MM.1S (cell line): Measurements from ENCODE around the gene ATP11C.

Experiments used
- DNase-seq: peaks from one replicate; pipeline ENCODE4 v3.0.0-alpha.2; 2015
- H2AFZ ChIP-seq: fragments of 300-600 bp; sonication (generic); 2 replicates; pipeline ENCODE4 v1.6.0; 2016; ENCODE audit warnings: antibody characterized with exemption, low read length
- H3F3A ChIP-seq: fragments of 300-600 bp; sonication (generic); 2 replicates; pipeline ENCODE4 v1.6.1; 2016; ENCODE audit warnings: mild to moderate bottlenecking, antibody characterized with exemption, low read length, moderate library complexity, mixed read lengths; ENCODE audit not compliant: insufficient read depth
- H3K27ac ChIP-seq: fragments of 300-600 bp; sonication (generic); 2 replicates; pipeline ENCODE4 v1.5.1; 2016; ENCODE audit warnings: mild to moderate bottlenecking, low read length
- H3K27me3 ChIP-seq: fragments of 300-600 bp; sonication (generic); replicated peaks from 2 replicates; pipeline ENCODE4 v1.6.0; 2016; ENCODE audit warnings: low read length; ENCODE audit not compliant: insufficient read depth
- H3K36me3 ChIP-seq: fragments of 300-600 bp; sonication (generic); replicated peaks from 2 replicates; pipeline ENCODE4 v1.6.1; 2016; ENCODE audit warnings: mild to moderate bottlenecking, low read length, mixed read lengths; ENCODE audit not compliant: insufficient read depth
- H3K4me1 ChIP-seq: fragments of 300-600 bp; sonication (generic); 2 replicates; pipeline ENCODE4 v1.6.1; 2016; ENCODE audit warnings: low read length, mixed read lengths
- H3K4me2 ChIP-seq: fragments of 300-600 bp; sonication (generic); 2 replicates; pipeline ENCODE4 v1.6.0; 2016; ENCODE audit warnings: low read depth, low read length
- H3K4me3 ChIP-seq: fragments of 300-600 bp; sonication (generic); 2 replicates; pipeline ENCODE4 v1.5.1; 2016; ENCODE audit warnings: low read length, mixed read lengths
- H3K79me2 ChIP-seq: fragments of 300-600 bp; sonication (generic); 2 replicates; pipeline ENCODE4 v1.6.1; 2016; ENCODE audit warnings: mixed run types, low read length, mixed read lengths
- H3K9ac ChIP-seq: fragments of 300-600 bp; sonication (generic); 2 replicates; pipeline ENCODE4 v1.6.1; 2016; ENCODE audit warnings: low read length, mixed read lengths
- H3K9me2 ChIP-seq: fragments of 300-600 bp; sonication (generic); replicated peaks from 2 replicates; pipeline ENCODE4 v1.6.1; 2016; ENCODE audit warnings: mild to moderate bottlenecking, low read length, mixed read lengths; ENCODE audit not compliant: insufficient read depth
- H3K9me3 ChIP-seq: fragments of 300-600 bp; sonication (generic); replicated peaks from 2 replicates; pipeline ENCODE4 v1.6.1; 2016; ENCODE audit warnings: mild to moderate bottlenecking, low read length, mixed read lengths; ENCODE audit not compliant: insufficient read depth
- H4K20me1 ChIP-seq: fragments of 300-600 bp; sonication (generic); 2 replicates; pipeline ENCODE4 v1.6.1; 2016; ENCODE audit warnings: mild to moderate bottlenecking, low read length, moderate library complexity, mixed read lengths; ENCODE audit not compliant: insufficient read depth
- EZH2 ChIP-seq: fragments of 300-600 bp; sonication (generic); optimal IDR thresholded peaks from 2 replicates; pipeline ENCODE3; 2017; ENCODE audit warnings: low read depth, mild to moderate bottlenecking, antibody characterized with exemption, low read length, mixed read lengths
- EZH2phosphoT487 ChIP-seq: fragments of 300-600 bp; sonication (generic); IDR thresholded peaks from 2 replicates; pipeline ENCODE4 v1.6.1; 2018; ENCODE audit warnings: antibody characterized with exemption, low read length
- TF ChIP-seq, protein P1 (sequence below): fragments of 300-600 bp; sonication (generic); IDR thresholded peaks from 2 replicates; pipeline ENCODE4 v1.5.1; 2016; ENCODE audit warnings: antibody characterized with exemption, low read length, mixed read lengths

Gene ATP11C

DNA sequence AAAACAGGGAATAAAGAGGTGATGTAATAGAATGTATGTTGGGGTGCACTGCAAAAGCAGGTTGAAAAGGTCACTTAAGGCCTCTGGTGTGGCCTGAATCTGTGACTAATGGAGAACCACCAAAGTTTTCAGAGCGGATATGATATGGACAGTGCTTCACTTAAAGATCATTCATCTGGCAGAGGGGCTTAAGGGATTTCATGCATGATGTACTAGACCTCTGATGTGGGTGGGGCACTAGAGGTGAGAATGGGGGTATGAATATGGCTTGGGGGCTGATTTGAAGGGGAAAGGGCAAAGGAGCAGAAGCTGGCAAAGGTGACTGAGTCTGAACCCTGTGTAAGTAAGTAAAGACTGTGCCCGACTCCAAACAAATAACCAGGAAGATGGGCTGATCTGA is 162.5 kb downstream of the ATP11C start:
- Histone ChIP-seq H3K9me2 (no peaks in the 10 kb centered on the region), H3K36me3 (no peaks in the 10 kb centered on the region), H3F3A (no peaks in the 10 kb centered on the region), H2AFZ (no peak overlapping the region), H3K79me2 (no peaks in the 10 kb centered on the region), H3K9ac (no peak overlapping the region), H3K27me3 (no peaks in the 10 kb centered on the region), H3K27ac (no peak overlapping the region), H3K4me3 (no peak overlapping the region), H3K4me1 (no peaks in the 10 kb centered on the region), H4K20me1 (no peaks in the 10 kb centered on the region), H3K9me3 (no peaks in the 10 kb centered on the region), H3K4me2 (no peak overlapping the region)
- no peak for DNase-seq
- TF ChIP-seq, protein P1, sequence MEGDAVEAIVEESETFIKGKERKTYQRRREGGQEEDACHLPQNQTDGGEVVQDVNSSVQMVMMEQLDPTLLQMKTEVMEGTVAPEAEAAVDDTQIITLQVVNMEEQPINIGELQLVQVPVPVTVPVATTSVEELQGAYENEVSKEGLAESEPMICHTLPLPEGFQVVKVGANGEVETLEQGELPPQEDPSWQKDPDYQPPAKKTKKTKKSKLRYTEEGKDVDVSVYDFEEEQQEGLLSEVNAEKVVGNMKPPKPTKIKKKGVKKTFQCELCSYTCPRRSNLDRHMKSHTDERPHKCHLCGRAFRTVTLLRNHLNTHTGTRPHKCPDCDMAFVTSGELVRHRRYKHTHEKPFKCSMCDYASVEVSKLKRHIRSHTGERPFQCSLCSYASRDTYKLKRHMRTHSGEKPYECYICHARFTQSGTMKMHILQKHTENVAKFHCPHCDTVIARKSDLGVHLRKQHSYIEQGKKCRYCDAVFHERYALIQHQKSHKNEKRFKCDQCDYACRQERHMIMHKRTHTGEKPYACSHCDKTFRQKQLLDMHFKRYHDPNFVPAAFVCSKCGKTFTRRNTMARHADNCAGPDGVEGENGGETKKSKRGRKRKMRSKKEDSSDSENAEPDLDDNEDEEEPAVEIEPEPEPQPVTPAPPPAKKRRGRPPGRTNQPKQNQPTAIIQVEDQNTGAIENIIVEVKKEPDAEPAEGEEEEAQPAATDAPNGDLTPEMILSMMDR, result no peak
- TF ChIP-seq EZH2phosphoT487, result no peak
- no peak for TF ChIP-seq EZH2

DNA sequence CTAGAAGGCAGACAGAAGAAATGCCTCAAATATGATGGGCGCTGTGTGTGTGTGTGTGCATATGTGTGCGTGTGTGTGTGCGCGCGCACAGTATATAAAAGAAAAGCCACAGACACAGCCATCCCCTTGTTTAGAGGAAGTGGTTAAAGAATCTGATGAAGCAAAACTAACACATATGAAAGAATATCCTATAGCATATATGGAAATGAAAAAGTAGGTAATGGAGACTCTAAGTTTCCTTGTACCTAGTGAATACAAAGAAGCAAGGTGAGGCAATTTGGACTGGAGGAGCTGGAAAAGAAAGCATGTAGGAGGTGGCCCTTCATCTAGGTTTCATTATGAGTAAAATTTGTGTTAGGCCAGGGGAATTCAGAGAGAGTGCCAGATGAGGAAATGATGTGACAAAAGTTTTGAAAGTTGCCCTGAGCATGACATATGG is 166.3 kb downstream of the ATP11C start:
- Histone ChIP-seq H2AFZ (no peak overlapping the region), H3K27me3 (no peaks in the 10 kb centered on the region), H3K27ac (no peak overlapping the region), H3K4me3 (no peak overlapping the region), H3K9me2 (no peaks in the 10 kb centered on the region), H3K4me2 (no peak overlapping the region), H3K36me3 (no peaks in the 10 kb centered on the region), H3K9me3 (no peaks in the 10 kb centered on the region), H3K79me2 (no peaks in the 10 kb centered on the region), H4K20me1 (no peaks in the 10 kb centered on the region), H3K9ac (no peak overlapping the region), H3K4me1 (no peaks in the 10 kb centered on the region), H3F3A (no peaks in the 10 kb centered on the region)
- no peak for TF ChIP-seq EZH2phosphoT487
- TF ChIP-seq, protein P1, result no peak
- no peak for TF ChIP-seq EZH2
- DNase-seq, result no peak

DNA sequence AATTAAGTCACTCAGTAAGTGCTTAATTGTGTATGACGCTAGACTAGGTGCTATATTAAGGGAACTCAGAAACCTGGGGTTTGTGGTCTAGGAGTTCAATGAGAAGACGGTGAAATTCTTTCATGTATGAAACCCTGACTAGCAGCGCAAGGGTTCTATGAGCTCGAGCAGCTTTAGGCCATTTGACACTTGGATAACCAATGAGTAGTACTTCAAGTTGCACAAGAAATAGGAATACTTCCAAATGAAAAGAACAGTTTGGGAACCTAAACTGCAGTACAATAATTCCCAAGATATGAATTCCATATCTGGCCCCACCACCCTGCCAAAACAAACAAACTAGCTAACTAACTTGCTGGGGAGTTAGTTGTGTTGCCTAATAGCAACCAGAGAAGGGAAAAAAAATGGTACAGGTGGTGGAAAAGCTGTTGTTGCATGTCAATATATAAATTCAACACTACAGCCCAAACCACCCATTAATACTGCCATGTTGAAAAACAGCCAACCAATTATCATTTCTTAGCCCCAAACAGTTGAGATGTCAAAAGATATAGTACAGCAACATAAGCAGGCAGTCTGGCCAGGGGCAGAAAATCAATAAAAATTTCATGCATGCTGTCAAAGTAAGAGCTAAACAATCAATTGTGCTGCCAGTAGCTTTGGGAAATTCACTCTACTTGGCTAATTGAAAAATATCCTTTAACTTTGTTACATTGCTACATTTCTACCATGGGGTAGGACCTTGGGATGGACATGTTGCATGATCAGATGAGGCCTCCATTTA is 170.3 kb downstream of the ATP11C start:
- no peaks in the 10 kb centered on the region for H3K36me3 ChIP-seq
- H3K9me2 ChIP-seq, result no peaks in the 10 kb centered on the region
- no peak overlapping the region for H2AFZ ChIP-seq
- H3F3A ChIP-seq, result no peaks in the 10 kb centered on the region
- H3K4me1 ChIP-seq, result no peaks in the 10 kb centered on the region
- DNase-seq, result no peak
- no peaks in the 10 kb centered on the region for H3K27me3 ChIP-seq
- H4K20me1 ChIP-seq, result no peaks in the 10 kb centered on the region
- no peak overlapping the region for H3K9ac ChIP-seq
- TF ChIP-seq, protein P1, result no peak
- TF ChIP-seq EZH2phosphoT487, result no peak
- TF ChIP-seq EZH2, result no peak
- H3K27ac ChIP-seq, result no peak overlapping the region
- H3K79me2 ChIP-seq, result no peaks in the 10 kb centered on the region
- no peak overlapping the region for H3K4me3 ChIP-seq
- no peak overlapping the region for H3K4me2 ChIP-seq
- no peaks in the 10 kb centered on the region for H3K9me3 ChIP-seq
